ENCODE measurements around the gene PEX13.
"Not testable (repeated sequence)": the region's sequence is repeated elsewhere in the genome, so short reads cannot be mapped to it uniquely, and the experiment has no call there.

Gene PEX13

GRCh38 chr2:61009355-61009754, 8.2 kb upstream of the PEX13 start:
- no peak for DNase-seq

- DNase-seq, result no peak
Measured at GRCh38 chr2:61011678-61012077, 5.8 kb upstream of the PEX13 start.

GRCh38 chr2:61012303-61012702, 5.2 kb upstream of the PEX13 start:
- DNase-seq, result peak; percentile 4

- no peak for DNase-seq
Measured at GRCh38 chr2:61013382-61013781, 4.1 kb upstream of the PEX13 start.

- DNase-seq, result no peak
Measured at GRCh38 chr2:61014763-61015162, 2.8 kb upstream of the PEX13 start.

- no peak for DNase-seq
Measured at GRCh38 chr2:61015976-61016375, 1.5 kb upstream of the PEX13 start.

- DNase-seq, result no peak
Measured at GRCh38 chr2:61016392-61017002, 1.0 kb upstream of the PEX13 start.

GRCh38 chr2:61017003-61017555, 441 bp upstream of the PEX13 start:
- DNase-seq, result peak; percentile 87

- DNase-seq, result peak; percentile 14
Measured at GRCh38 chr2:61018318-61018755, 817 bp downstream of the PEX13 start.

- no peak for DNase-seq
Measured at GRCh38 chr2:61018798-61019197, 1.3 kb downstream of the PEX13 start.

- no peak for DNase-seq
Measured at GRCh38 chr2:61021228-61021660, 3.7 kb downstream of the PEX13 start.

GRCh38 chr2:61023670-61024069, 6.2 kb downstream of the PEX13 start:
- DNase-seq, result no peak

- DNase-seq, result no peak
Measured at GRCh38 chr2:61029533-61029932, 12.0 kb downstream of the PEX13 start.

GRCh38 chr2:61034592-61034991, 17.1 kb downstream of the PEX13 start:
- not testable (repeated sequence) for DNase-seq

- DNase-seq, result not testable (repeated sequence)
Measured at GRCh38 chr2:61036643-61037042, 19.1 kb downstream of the PEX13 start.

GRCh38 chr2:61042807-61043206, 25.3 kb downstream of the PEX13 start:
- no peak for DNase-seq

- no peak for DNase-seq
Measured at GRCh38 chr2:61044636-61045035, 27.1 kb downstream of the PEX13 start.

GRCh38 chr2:61045226-61045625, 27.7 kb downstream of the PEX13 start:
- DNase-seq, result no peak

- no peak for DNase-seq
Measured at GRCh38 chr2:61045999-61046398, 28.5 kb downstream of the PEX13 start.

- DNase-seq, result no peak
Measured at GRCh38 chr2:61055557-61055956, 38.0 kb downstream of the PEX13 start.

- DNase-seq, result no peak
Measured at GRCh38 chr2:61057562-61057961, 40.0 kb downstream of the PEX13 start.

GRCh38 chr2:61059382-61059781, 41.9 kb downstream of the PEX13 start:
- no peak for DNase-seq

GRCh38 chr2:61065714-61066709, 48.5 kb downstream of the PEX13 start, which contains the start of gene SANBR:
Gene SANBR, plus strand, starts transcription at chr2:61065871. Its CDS starts 4,480 bp downstream, at chr2:61070351.
- peak; percentile 82 for DNase-seq

GRCh38 chr2:61074100-61074499, 56.6 kb downstream of the PEX13 start:
- no peak for DNase-seq

Measured in KG1 (cell line).